Natural killer cell (primary cell): Measurements from ENCODE around the gene HTATIP2. TPM values are rescaled to one million over a fixed set of nuclear protein-coding genes. Genes with fewer than 3 reads are reported as not detected.
"Not testable (repeated sequence)": the region's sequence is repeated elsewhere in the genome, so short reads cannot be mapped to it uniquely, and the experiment has no call there.

Source experiments
- ATAC-seq, 3 donors: fragments of 150-1000 bp in 2 of 3; fragments of 200-7000 bp in 1 of 3; cut with Tn5 transposase; 1 replicate in 1 of 3; 2 replicates in 2 of 3; pipeline ENCODE4 v1.10.0; 2021; ENCODE audit warnings: mild to moderate bottlenecking in 2 of 3, moderate library complexity in 2 of 3
- DNase-seq, 2 donors: peaks; one replicate each; pipeline versions ENCODE4 v3.0.0 to v3.0.0-alpha.2; 2013 to 2021; ENCODE audit warnings: mixed read lengths in 1 of 2
- H3K27ac ChIP-seq: one replicate; pipeline ENCODE4 v1.5.1; 2013; ENCODE audit warnings: mild to moderate bottlenecking, low read length
- H3K27me3 ChIP-seq: one replicate; pipeline ENCODE4 v1.6.1; 2013; ENCODE audit warnings: low read length; ENCODE audit not compliant: control insufficient read depth, insufficient read depth
- H3K36me3 ChIP-seq: one replicate; pipeline ENCODE4 v1.6.1; 2013; ENCODE audit warnings: low read length; ENCODE audit not compliant: control insufficient read depth, insufficient read depth
- H3K4me1 ChIP-seq: one replicate; pipeline ENCODE4 v1.6.1; 2013; ENCODE audit warnings: low read length; ENCODE audit not compliant: control insufficient read depth, insufficient read depth
- H3K4me3 ChIP-seq: one replicate; pipeline ENCODE4 v1.5.1; 2013; ENCODE audit warnings: low read length
- H3K9me3 ChIP-seq: one replicate; pipeline ENCODE4 v1.6.1; 2013; ENCODE audit warnings: low read length; ENCODE audit not compliant: control insufficient read depth, insufficient read depth
- H3K27ac Mint-ChIP-seq, 2 donors: one replicate each; pipeline ENCODE4 v1.8.0; 2022; ENCODE audit warnings: mild to moderate bottlenecking in 2 of 2, mixed read lengths in 2 of 2, moderate library complexity in 1 of 2
- H3K27me3 Mint-ChIP-seq, 2 donors: one replicate each; pipeline ENCODE4 v1.8.0; 2022; ENCODE audit warnings: low read depth in 2 of 2, mixed read lengths in 2 of 2
- H3K36me3 Mint-ChIP-seq: one replicate; pipeline ENCODE4 v1.8.0; 2022; ENCODE audit warnings: mixed read lengths
- H3K4me1 Mint-ChIP-seq, 2 donors: one replicate each; pipeline ENCODE4 v1.8.0; 2022; ENCODE audit warnings: mixed read lengths in 2 of 2
- H3K4me3 Mint-ChIP-seq: one replicate; pipeline ENCODE4 v1.8.0; 2022; ENCODE audit warnings: mild to moderate bottlenecking, moderate library complexity, mixed read lengths
- H3K9me3 Mint-ChIP-seq, 2 donors: one replicate each; pipeline ENCODE4 v1.8.0; 2022; ENCODE audit warnings: mixed read lengths in 2 of 2
- CTCF ChIP-seq: fragments of 200-600 bp; IDR thresholded peaks from one replicate; pipeline ENCODE4 v1.8.0; 2022; ENCODE audit warnings: antibody characterized with exemption
- WGBS: methylation state at CpG from one replicate; pipeline ENCODE4 v1.1.7; 2013; ENCODE audit warnings: missing lambda C conversion rate; ENCODE audit not compliant: insufficient coverage; 5-methylcytosine and 5-hydroxymethylcytosine counted together
- intact Hi-C: fragments of 100-400 bp; cut with micrococcal nuclease; formaldehyde crosslinking; loops from one replicate; pipeline ENCODE4 v1.14.2; 2022
- total RNA-seq, 4 donors: library from RNA; stranded (reverse); fragments of 120-200 nt in 1 of 4; gene quantifications; one replicate each; pipeline versions ENCODE4 v1.2.3 to v1.2.4, GENCODE V29; 2013 to 2022

Gene HTATIP2
- total RNA-seq, 3 donors from 2014 or later (not counting 1 experiment from before 2014, with no cell fraction given): 16.7 to 25.6 (median 19.5) TPM

- no peak for TF ChIP-seq CTCF
- H3K36me3 ChIP-seq: peaks cover 31% of the 10 kb centered on the region
- H3K4me3 ChIP-seq: no peak overlapping the region
- intact Hi-C loops: no loop called here
- Mint-ChIP-seq H3K27me3 (no peaks in the 10 kb centered on the region), H3K27ac (no peak overlapping the region), H3K36me3 (no peaks in the 10 kb centered on the region), H3K4me3 (no peak overlapping the region), H3K9me3 (no peaks in the 10 kb centered on the region), H3K4me1 (peaks cover 0 to 5% of the 10 kb centered on the region in 2 donors)
- H3K9me3 ChIP-seq: no peaks in the 10 kb centered on the region
- no peak for DNase-seq
- H3K27me3 ChIP-seq: no peaks in the 10 kb centered on the region
- WGBS: no CpG with 5 or more reads among the region's 3 CpGs
- no peaks in the 10 kb centered on the region for H3K4me1 ChIP-seq
- ATAC-seq: no peak
- no peak overlapping the region for H3K27ac ChIP-seq
These were observed 12.7 kb downstream of the HTATIP2 start for GRCh38 chr11:20376162-20376730.

DNA sequence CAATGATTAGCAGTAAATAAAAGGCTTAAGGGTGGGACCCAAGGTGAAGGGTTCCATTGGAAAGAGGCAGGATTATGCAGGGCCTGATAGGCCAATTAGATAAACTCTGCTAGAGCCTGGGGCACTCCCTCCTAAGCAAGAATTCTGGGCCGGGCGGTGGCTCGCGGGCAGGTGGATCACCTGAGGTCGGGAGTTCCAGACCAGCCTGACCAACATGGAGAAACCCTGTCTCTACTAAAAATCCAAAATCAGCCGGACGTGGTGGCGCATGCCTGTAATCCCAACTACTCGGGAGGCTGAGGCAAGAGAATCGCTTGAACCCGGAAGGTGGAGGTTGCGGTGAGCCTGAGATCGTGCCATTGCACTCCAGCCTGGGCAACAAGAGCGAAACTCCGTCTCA, 22.5 kb downstream of the HTATIP2 start:
- Mint-ChIP-seq H3K4me3 (peak overlapping the region; percentile 98), H3K27ac (peak overlapping the region; percentile 98 to 99), H3K4me1 (peaks cover 20 to 23% of the 10 kb centered on the region in 2 donors)
- H3K36me3 ChIP-seq, DNase-seq, H3K27me3 ChIP-seq, H3K27me3 Mint-ChIP-seq, H3K36me3 Mint-ChIP-seq, H3K9me3 Mint-ChIP-seq, H3K27ac ChIP-seq, H3K4me3 ChIP-seq, intact Hi-C loops, H3K9me3 ChIP-seq, ATAC-seq: not testable (repeated sequence)
- peaks cover 20% of the 10 kb centered on the region for H3K4me1 ChIP-seq
- 91% methylated on average over 14 of the region's 15 CpGs for WGBS

DNA sequence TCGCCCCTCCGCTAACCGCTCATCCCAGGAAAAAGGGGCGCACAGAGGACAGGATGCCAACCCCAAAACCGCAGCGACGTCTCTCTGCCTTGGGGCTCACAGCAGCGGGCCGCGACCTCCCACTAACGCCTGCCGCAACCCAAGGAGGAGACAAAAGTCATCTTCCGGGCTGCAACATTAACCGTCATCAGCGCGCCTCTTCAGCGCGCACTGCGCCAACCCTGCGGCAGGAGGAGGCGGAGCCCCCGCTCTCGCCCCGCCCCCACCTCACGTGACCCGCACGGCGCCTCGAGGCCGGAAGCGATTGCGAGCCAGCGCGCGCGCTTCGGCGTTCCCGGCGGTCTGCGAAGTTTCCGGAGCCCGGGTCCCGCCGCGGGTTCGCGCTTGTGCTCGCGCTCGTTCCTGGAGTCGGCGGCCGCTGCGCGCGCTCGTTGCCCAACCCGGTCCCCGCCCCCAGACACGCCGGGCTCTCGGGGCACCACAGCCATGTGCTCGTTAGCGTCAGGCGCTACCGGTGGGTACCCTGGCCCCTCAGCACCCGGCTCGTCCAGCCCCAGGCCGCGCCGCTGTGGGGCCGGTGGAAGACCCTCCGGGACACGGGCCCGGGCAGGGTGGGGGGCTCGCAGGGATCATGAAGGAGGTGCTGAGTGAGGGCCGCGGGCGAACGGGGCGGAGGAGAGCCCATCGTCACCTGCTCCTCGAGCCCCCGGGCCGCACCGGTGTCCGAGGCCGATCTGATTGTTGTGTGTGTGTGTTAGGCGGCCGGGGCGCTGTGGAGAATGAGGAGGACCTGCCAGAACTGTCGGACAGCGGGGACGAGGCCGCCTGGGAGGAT, 24.0 kb downstream of the HTATIP2 start, which contains the start of gene PRMT3:
PRMT3 (plus strand) TSS at position 456 of the 835 bp plus-strand sequence; CDS start at position 487, 31 bp downstream.
- Mint-ChIP-seq H3K9me3 (no peaks in the 10 kb centered on the region), H3K36me3 (no peaks in the 10 kb centered on the region), H3K4me1 (peaks cover 20 to 23% of the 10 kb centered on the region in 2 donors), H3K4me3 (peak within 1 kb of the TSS; percentile 98), H3K27me3 (no peaks in the 10 kb centered on the region), H3K27ac (peak within 1 kb of the TSS; percentile 98 to 99)
- ATAC-seq: peak; percentile 88 to 96 (median 90)
- intact Hi-C loops: loop anchor here (1.0 kb wide), 1 partner anchor 24 kb away; the partner anchor contains the start of gene HTATIP2
- peak; percentile 94 for TF ChIP-seq CTCF
- Histone ChIP-seq H3K36me3 (peaks cover 3% of the 10 kb centered on the region), H3K27me3 (no peaks in the 10 kb centered on the region), H3K4me1 (peaks cover 20% of the 10 kb centered on the region), H3K9me3 (no peaks in the 10 kb centered on the region), H3K27ac (peak within 1 kb of the TSS; percentile 98), H3K4me3 (peak within 1 kb of the TSS; percentile 98)
- WGBS: under 1% methylated on average over 96 of the region's 96 CpGs
- DNase-seq: peak; percentile 99
